Activated CD8-positive, alpha-beta T cell treated with anti-CD3 and anti-CD28 coated beads for 36 hours (primary cell): ENCODE measurements around the gene LRRC61. TPM values are rescaled to one million over a fixed set of nuclear protein-coding genes. Genes with fewer than 3 reads are reported as not detected.

ENCODE experiments used
- ATAC-seq: fragments of 200-7000 bp; cut with Tn5 transposase; one replicate; pipeline ENCODE4 v1.10.0; 2021; ENCODE audit warnings: mild to moderate bottlenecking, moderate library complexity
- CTCF ChIA-PET: fragments of 350-600 bp; sonication (Branson Sonifier 250); formaldehyde crosslinking; loops from one replicate; lab custom pipeline; 2021; ENCODE audit warnings: antibody characterized with exemption; lab: Charles Lee
- POLR2A ChIA-PET: fragments of 350-600 bp; sonication (Branson Sonifier 250); formaldehyde crosslinking; loops from one replicate; lab custom pipeline; 2021; ENCODE audit warnings: antibody characterized with exemption; lab: Charles Lee
- DNase-seq: peaks from one replicate; pipeline ENCODE4 v3.0.0-alpha.2; 2020
- H3K27ac Mint-ChIP-seq: one replicate; pipeline ENCODE4 v1.8.0; 2021; ENCODE audit warnings: mild to moderate bottlenecking, mixed read lengths
- H3K27me3 Mint-ChIP-seq: one replicate; pipeline ENCODE4 v1.8.0; 2021; ENCODE audit warnings: mixed read lengths
- H3K36me3 Mint-ChIP-seq: one replicate; pipeline ENCODE4 v1.8.0; 2021; ENCODE audit warnings: low read depth, mixed read lengths
- H3K4me1 Mint-ChIP-seq: one replicate; pipeline ENCODE4 v1.8.0; 2021; ENCODE audit warnings: low read depth, mixed read lengths
- H3K4me3 Mint-ChIP-seq: one replicate; pipeline ENCODE4 v1.8.0; 2021; ENCODE audit warnings: mild to moderate bottlenecking, moderate library complexity, mixed read lengths
- H3K9me3 Mint-ChIP-seq: one replicate; pipeline ENCODE4 v1.8.0; 2021; ENCODE audit warnings: mixed read lengths
- intact Hi-C: fragments of 100-400 bp; cut with micrococcal nuclease; formaldehyde crosslinking; loops from one replicate; pipeline ENCODE4 v1.10.0; 2022
- total RNA-seq, 2 experiments: library from RNA; stranded (reverse); gene quantifications; one replicate each; pipeline ENCODE4 v1.2.3, GENCODE V29; 2021
- TF ChIP-seq, protein P1 (sequence below): fragments of 200-600 bp; IDR thresholded peaks from one replicate; pipeline ENCODE4 v1.8.0; 2022; ENCODE audit warnings: antibody characterized with exemption, mild to moderate bottlenecking

The LRRC61 gene
- total RNA-seq, 2 experiments from 2014 or later = 21.8 to 21.9 TPM

DNA sequence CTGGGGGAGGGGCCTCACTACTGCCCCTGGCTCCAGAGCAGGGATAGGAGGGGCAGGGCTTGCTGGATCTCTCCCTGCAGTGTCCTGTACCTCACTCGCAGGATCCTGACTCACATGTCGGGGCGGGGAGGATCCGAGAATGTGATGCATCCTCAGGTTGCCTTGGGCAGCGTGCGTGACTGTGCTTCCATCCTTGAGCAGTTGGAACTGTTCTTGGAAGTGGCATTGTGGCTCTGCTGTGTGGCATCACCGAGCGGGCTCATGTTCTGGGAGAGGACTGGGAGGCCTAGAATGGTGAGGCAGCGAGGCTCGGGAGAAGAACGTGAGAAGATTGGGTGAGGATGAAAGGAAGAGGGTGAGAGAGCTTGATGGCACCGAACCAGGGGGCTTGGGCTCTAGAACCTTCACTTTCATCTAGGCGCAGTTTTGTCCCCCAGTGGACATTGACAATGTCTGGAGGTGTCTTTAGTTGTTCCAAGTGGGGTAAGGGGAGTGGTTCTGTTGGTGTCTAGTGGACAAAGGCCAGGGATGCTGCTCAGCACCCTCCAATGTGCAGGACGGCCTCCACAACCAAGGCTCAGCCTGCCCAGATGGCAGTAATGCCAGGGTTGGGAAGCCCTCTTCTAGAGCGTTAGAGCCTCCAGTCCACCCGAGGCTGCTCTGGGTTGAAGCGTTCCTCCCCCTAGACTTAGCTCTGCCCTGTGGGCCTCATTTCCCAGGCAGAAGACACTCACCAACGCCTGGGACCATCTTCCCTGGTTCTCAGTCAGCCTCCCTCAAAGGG lies 9.9 kb downstream of the LRRC61 start:
- Mint-ChIP-seq H3K27ac (no peak overlapping the region), H3K27me3 (no peaks in the 10 kb centered on the region), H3K4me3 (no peak overlapping the region), H3K4me1 (no peaks in the 10 kb centered on the region), H3K36me3 (peaks cover 13% of the 10 kb centered on the region), H3K9me3 (no peaks in the 10 kb centered on the region)
- CTCF ChIA-PET = no interaction called here
- TF ChIP-seq, protein P1, sequence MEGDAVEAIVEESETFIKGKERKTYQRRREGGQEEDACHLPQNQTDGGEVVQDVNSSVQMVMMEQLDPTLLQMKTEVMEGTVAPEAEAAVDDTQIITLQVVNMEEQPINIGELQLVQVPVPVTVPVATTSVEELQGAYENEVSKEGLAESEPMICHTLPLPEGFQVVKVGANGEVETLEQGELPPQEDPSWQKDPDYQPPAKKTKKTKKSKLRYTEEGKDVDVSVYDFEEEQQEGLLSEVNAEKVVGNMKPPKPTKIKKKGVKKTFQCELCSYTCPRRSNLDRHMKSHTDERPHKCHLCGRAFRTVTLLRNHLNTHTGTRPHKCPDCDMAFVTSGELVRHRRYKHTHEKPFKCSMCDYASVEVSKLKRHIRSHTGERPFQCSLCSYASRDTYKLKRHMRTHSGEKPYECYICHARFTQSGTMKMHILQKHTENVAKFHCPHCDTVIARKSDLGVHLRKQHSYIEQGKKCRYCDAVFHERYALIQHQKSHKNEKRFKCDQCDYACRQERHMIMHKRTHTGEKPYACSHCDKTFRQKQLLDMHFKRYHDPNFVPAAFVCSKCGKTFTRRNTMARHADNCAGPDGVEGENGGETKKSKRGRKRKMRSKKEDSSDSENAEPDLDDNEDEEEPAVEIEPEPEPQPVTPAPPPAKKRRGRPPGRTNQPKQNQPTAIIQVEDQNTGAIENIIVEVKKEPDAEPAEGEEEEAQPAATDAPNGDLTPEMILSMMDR = no peak
- intact Hi-C loops = no loop called here
- no peak for DNase-seq
- POLR2A ChIA-PET = no interaction called here
- ATAC-seq = no peak

DNA sequence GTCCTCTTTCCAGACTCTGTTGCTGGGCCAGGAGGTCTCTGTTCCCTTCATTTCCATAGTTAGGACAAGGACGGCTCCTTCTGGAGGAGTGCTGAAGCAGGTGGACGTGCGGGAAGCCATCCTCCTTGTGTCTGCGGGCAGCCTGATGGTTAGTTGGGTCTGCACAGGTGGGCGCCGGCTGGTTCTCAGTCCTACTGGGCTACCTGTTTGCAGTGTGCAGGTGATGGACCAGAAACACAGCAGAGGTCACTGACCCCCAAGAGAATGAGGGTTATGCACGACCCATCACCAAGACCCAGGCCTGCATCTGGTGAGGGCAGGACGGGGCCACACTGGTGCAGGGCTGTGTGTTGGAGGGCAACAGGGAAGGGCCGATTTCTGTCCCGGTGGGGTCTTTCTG lies 10.5 kb downstream of the LRRC61 start:
- DNase-seq = no peak
- no peak overlapping the region for H3K4me3 Mint-ChIP-seq
- H3K9me3 Mint-ChIP-seq = no peaks in the 10 kb centered on the region
- intact Hi-C loops = no loop called here
- no peak for ATAC-seq
- POLR2A ChIA-PET = no interaction called here
- TF ChIP-seq, protein P1 = no peak
- no peaks in the 10 kb centered on the region for H3K27me3 Mint-ChIP-seq
- no peak overlapping the region for H3K27ac Mint-ChIP-seq
- H3K4me1 Mint-ChIP-seq = no peaks in the 10 kb centered on the region
- H3K36me3 Mint-ChIP-seq = peaks cover 8% of the 10 kb centered on the region
- CTCF ChIA-PET = no interaction called here

DNA sequence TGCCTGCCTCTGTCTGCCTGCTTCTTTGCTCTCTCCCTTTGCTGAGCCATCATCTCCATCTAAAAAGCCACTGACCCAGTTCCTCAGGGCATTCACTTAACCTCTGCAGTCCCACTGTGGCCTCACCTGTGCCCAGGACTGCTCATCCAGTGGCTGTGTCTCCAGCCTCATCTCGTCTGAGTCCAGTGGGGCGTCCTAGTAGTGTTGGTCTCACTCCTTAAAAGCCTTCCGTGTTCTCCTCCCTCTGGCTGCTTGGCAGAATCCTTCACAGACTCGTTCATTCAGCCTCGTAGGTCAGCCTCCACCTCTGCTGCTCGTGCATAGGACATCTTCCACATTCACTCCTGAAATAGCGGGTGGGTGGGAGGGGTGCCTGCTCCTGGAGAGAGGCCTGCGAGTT lies 11.0 kb downstream of the LRRC61 start:
- Mint-ChIP-seq H3K27ac (no peak overlapping the region), H3K4me3 (no peak overlapping the region), H3K4me1 (peaks cover under 1% of the 10 kb centered on the region), H3K9me3 (no peaks in the 10 kb centered on the region), H3K27me3 (no peaks in the 10 kb centered on the region), H3K36me3 (peaks cover 4% of the 10 kb centered on the region)
- POLR2A ChIA-PET = no interaction called here
- intact Hi-C loops = no loop called here
- CTCF ChIA-PET = no interaction called here
- DNase-seq = no peak
- TF ChIP-seq, protein P1 = no peak
- no peak for ATAC-seq

DNA sequence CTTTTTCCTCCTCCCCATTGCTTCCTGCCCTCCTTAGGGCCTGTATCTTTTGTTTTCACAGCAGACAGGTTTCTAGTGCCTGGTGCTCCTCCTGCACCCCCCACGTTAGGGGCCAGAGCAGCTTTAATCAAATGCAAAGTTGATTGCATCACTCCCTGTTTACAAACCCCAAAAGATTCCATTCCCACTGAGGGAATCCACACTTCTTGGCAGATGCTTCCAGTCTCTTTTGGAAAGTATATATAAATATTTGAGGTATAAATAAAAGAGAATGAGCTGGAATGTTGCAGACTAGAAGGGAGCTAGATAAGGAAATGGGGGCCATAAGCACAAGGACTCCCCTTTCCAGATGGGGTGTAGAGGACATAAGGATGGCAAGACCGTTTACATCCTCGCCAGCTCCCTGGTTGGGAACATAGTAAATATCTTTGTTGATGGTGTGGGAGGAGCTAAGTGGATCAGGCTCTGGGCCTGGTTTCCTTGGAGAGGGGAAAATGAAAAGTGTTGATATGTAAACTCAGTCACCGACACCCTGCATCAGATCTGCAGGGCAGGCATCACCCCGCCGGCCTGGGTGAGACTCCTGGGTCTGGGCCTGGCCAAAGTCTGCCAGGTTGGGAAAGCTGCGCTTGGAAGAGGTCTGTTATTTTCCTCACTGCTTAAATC lies 12.1 kb downstream of the LRRC61 start:
- Mint-ChIP-seq H3K27ac (no peak overlapping the region), H3K27me3 (peaks cover 3% of the 10 kb centered on the region), H3K4me1 (peaks cover 11% of the 10 kb centered on the region), H3K36me3 (peaks cover 2% of the 10 kb centered on the region), H3K9me3 (no peaks in the 10 kb centered on the region), H3K4me3 (no peak overlapping the region)
- POLR2A ChIA-PET = no interaction called here
- TF ChIP-seq, protein P1 = no peak
- CTCF ChIA-PET = no interaction called here
- no peak for ATAC-seq
- intact Hi-C loops = no loop called here
- DNase-seq = no peak

DNA sequence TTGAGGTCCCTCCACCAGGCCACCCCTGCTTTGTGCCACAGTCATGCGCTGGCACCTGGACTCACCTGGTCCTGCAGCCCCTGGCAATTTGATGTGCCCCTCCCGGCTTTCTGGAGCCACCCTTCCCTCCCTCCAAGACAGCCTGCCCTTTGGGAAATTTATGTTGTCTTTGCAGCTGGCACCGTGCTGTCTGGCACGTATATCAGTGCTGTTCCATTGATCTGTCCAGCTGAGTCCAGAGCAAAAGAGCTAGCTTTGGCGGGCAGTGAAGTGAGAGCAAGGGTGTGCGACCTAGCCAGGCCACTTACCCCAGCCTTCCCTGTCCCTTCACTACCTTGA lies 12.6 kb downstream of the LRRC61 start:
- ATAC-seq (no peak), DNase-seq (no peak)
- TF ChIP-seq, protein P1 = no peak
- Mint-ChIP-seq H3K4me3 (no peak overlapping the region), H3K36me3 (peaks cover 2% of the 10 kb centered on the region), H3K27me3 (peaks cover 5% of the 10 kb centered on the region), H3K9me3 (no peaks in the 10 kb centered on the region), H3K27ac (no peak overlapping the region), H3K4me1 (peaks cover 12% of the 10 kb centered on the region)
- intact Hi-C loops = no loop called here
- CTCF ChIA-PET = no interaction called here
- POLR2A ChIA-PET = no interaction called here
